Right cardiac atrium (tissue), 5 donors: ENCODE measurements around the gene ANKRD63. TPM values are rescaled to one million over a fixed set of nuclear protein-coding genes. Genes with fewer than 3 reads are reported as not detected.

Source experiments
- ATAC-seq, 2 donors: fragments of 200-7000 bp; cut with Tn5 transposase; one replicate each; pipeline versions ENCODE4 v1.8.0 to v1.9.1; 2020; ENCODE audit warnings: moderate library complexity in 2 of 2, mild to moderate bottlenecking in 1 of 2
- DNase-seq, 3 donors: peaks; one replicate each; pipeline ENCODE4 v3.0.0-alpha.2; 2020
- H3K27ac ChIP-seq: one replicate; pipeline ENCODE4 v1.5.1; 2013; ENCODE audit warnings: mild to moderate bottlenecking, low read length, control low read depth, moderate library complexity
- H3K27me3 ChIP-seq: one replicate; pipeline ENCODE4 v1.6.1; 2013; ENCODE audit not compliant: control insufficient read depth, insufficient read depth
- H3K4me1 ChIP-seq: one replicate; pipeline ENCODE4 v1.6.1; 2013; ENCODE audit warnings: low read length; ENCODE audit not compliant: control insufficient read depth, insufficient read depth
- H3K4me3 ChIP-seq: one replicate; pipeline ENCODE4 v1.5.1; 2013; ENCODE audit warnings: low read length, control low read depth
- H3K9me3 ChIP-seq: one replicate; pipeline ENCODE4 v1.6.1; 2013; ENCODE audit warnings: low read length; ENCODE audit not compliant: control insufficient read depth
- WGBS: extraction: QIAGEN DNeasy Blood & Tissue Kit; methylation state at CpG from one replicate; pipeline ENCODE4 v1.1.7; 2013; 5-methylcytosine and 5-hydroxymethylcytosine counted together
- intact Hi-C, 4 donors: fragments of 100-400 bp; cut with DNase I; formaldehyde crosslinking; loops; one replicate each; pipeline versions ENCODE4 v1.11.0 to v1.14.0; 2022 to 2023
- polyA plus RNA-seq: library from polyadenylated mRNA; stranded (reverse); fragments of 200-250 nt; gene quantifications from one replicate; pipeline ENCODE4 v1.2.3, GENCODE V29; 2013
- total RNA-seq, 4 donors: library from RNA; stranded (reverse); fragmentation: NEBNext Ultra II Directional; extraction: Animal tissue kit (Norgen Biotek cat#: 25700); gene quantifications; one replicate each; pipeline ENCODE4 v1.2.1, GENCODE V29; 2021
- donor health status: healthy with polysubstance abuse.
- donor health status: DM: no; HTN: yes; CAD: no.
- donor health status: DM: no; HTN: no; CAD: no.
- donor health status: DM: no; HTN: yes; CAD: no; lungs with severe emphysema.
- donor health status: DM: yes; HTN: yes; CAD: no.

The ANKRD63 gene
- total and polyA plus RNA-seq, 5 donors: 0.42 to 5.0 (median 4.3) TPM

GRCh38 chr15:40241269-40242212 is 41.3 kb downstream of the ANKRD63 start:
- no peaks in the 10 kb centered on the region for H3K9me3 ChIP-seq
- H3K27ac ChIP-seq: no peak overlapping the region
- DNase-seq (peak in 1 of 3 donors; percentile 33), ATAC-seq (no peak)
- no peak overlapping the region for H3K4me3 ChIP-seq
- 88% methylated on average over 14 of the region's 14 CpGs for whole genome bisulfite sequencing
- H3K4me1 ChIP-seq: no peaks in the 10 kb centered on the region
- intact Hi-C loops: no loop called here
- H3K27me3 ChIP-seq: no peaks in the 10 kb centered on the region

DNA sequence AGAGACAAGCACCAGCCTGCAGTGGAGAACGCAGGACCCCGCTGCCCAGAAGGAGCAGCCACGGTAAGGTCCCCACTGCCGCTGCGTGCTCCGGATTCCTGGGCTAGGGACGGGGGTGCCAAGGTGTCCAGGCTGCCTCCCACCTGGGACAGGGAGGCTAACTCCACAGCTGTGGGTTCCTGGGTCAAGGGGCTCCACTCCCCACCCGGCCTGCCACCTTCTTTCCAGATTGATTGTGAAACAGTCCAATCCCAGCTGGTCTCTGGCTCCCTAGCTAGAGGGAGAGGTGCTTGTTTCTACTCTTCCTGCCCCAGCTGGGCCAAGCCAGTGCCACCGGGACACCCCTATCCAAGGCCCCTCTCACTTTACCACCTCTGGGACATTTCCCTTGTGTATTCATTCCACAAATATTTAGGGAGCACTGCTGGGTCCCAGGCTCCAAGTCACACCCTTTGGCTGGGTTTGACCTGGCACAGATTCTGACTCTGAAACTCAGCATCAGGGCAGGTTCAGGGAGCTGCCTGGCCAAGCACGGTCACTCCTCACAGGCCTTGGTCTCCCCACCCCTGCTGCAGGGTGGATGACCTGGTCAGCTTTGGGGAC is 42.1 kb downstream of the ANKRD63 start:
- intact Hi-C loops: no loop called here
- Histone ChIP-seq H3K4me1 (no peaks in the 10 kb centered on the region), H3K4me3 (no peak overlapping the region), H3K9me3 (no peaks in the 10 kb centered on the region), H3K27ac (no peak overlapping the region), H3K27me3 (no peaks in the 10 kb centered on the region)
- WGBS: 89% methylated on average over 10 of the region's 10 CpGs
- DNase-seq (peak in 1 of 3 donors; percentile 44), ATAC-seq (no peak)

DNA sequence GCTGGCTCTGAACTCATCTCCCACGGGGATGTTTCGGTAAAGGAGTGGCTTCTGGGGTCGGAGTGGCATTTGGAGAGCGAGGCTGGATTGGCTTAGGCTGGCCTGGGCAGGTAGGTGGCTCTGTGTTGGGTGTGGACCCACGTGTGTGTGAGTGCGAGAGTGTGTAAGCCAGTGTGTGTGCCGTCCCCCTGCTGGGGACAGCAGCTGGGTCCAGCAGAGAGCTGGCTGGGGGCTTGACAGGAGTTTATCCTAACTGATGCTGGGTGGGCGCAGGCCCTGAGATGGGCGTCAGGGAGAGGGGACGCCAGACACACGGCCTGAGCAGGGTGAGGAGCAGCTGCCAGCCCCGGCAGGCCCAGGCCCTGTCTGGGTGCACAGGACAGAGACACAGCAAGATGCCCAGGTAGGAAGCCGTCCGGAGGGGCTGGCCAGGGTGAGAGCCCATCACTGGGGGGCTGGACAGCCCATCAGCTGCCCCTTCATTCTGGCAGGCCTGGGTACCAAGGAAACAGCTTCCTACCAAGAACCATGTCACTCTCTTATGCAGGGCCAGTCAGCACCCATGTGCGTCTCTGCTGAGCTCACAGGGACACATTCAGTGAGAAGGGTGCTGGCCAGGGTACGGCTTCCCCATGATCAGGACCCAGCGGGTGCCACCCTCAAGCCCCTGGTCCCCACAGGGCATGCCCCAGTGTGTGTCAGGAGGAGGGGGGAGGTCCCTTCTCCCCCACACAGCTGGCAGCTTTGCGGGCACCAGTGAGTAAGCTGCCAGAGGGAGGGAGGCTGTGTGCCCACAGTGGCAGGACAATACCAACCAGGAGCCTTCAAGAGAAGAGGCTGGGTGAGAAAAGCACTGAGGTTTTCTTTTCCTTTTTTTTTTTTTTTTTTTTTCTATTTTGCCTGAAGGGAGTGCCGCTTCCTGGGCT is 42.9 kb downstream of the ANKRD63 start:
- ATAC-seq: peak; percentile 26 to 37
- peak in 1 of 3 donors; percentile 52 for DNase-seq
- H3K4me3 ChIP-seq: no peak overlapping the region
- intact Hi-C loops: no loop called here
- WGBS: 77% methylated on average over 19 of the region's 19 CpGs
- no peaks in the 10 kb centered on the region for H3K27me3 ChIP-seq
- no peak overlapping the region for H3K27ac ChIP-seq
- no peaks in the 10 kb centered on the region for H3K9me3 ChIP-seq
- no peaks in the 10 kb centered on the region for H3K4me1 ChIP-seq

GRCh38 chr15:40239404-40239692 is 43.5 kb downstream of the ANKRD63 start:
- Histone ChIP-seq H3K9me3 (no peaks in the 10 kb centered on the region), H3K27me3 (no peaks in the 10 kb centered on the region), H3K27ac (no peak overlapping the region), H3K4me1 (no peaks in the 10 kb centered on the region), H3K4me3 (peak overlapping the region; percentile 15)
- WGBS: 26% methylated on average over 5 of the region's 5 CpGs
- DNase-seq (no peak), ATAC-seq (peak in 1 of 2 donors; percentile 7)
- intact Hi-C loops: no loop called here

DNA sequence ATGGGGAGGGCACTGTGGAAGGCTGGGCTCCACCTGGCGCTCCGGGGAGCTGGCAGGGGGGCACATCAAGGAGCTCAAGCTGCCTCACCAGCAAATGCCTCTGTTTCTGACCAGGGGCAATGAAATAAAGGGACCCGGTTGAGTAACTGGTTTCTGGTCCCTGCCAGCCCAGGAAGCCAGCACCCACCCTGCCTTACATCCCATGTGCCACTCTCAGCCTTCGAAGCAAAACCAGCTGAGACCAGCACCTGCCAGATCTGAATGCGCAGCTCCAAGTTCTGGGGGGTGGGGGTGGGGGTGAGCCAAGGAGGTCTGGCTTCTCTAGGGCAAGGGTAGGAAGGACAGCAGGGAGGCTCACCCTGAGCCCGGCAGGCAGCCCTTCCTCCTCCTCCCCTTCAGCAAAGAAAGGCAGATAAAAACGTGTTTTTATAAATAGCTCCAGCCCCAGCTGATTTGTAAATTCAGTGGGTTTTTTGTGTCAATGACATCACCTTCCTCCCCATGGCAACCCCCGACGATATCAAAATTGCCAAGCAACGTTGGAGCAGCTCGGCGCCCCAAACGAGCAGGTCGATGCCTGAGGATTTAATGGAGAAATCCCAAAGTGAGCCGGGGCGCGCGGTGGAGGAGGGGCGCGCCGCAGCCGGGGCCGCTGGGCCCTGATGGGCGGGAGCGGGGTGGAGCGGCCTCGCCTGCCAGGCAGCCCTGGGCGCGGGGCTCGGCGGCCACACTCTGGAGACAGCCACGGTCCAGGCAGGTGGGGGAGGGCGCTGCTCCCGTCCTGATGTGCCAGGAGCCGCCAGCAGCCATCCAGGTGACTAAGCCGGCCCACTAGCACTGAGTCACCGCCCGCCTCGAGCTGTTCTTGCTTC is 44.1 kb downstream of the ANKRD63 start, which contains the start of gene PAK6:
TSS of gene PAK6 (plus strand) at position 532 of the 872 bp plus-strand sequence. CDS start 25,723 bp downstream, outside the sequence.
- Histone ChIP-seq H3K4me1 (no peaks in the 10 kb centered on the region), H3K27ac (no peak within 1 kb of the TSS), H3K27me3 (no peaks in the 10 kb centered on the region), H3K9me3 (no peaks in the 10 kb centered on the region), H3K4me3 (peak within 1 kb of the TSS; percentile 15)
- peak; percentile 76 to 78 for ATAC-seq
- WGBS: 6% methylated on average over 39 of the region's 39 CpGs
- intact Hi-C loops: no loop called here
- DNase-seq: peak in 2 of 3 donors; percentile 67 to 73

DNA sequence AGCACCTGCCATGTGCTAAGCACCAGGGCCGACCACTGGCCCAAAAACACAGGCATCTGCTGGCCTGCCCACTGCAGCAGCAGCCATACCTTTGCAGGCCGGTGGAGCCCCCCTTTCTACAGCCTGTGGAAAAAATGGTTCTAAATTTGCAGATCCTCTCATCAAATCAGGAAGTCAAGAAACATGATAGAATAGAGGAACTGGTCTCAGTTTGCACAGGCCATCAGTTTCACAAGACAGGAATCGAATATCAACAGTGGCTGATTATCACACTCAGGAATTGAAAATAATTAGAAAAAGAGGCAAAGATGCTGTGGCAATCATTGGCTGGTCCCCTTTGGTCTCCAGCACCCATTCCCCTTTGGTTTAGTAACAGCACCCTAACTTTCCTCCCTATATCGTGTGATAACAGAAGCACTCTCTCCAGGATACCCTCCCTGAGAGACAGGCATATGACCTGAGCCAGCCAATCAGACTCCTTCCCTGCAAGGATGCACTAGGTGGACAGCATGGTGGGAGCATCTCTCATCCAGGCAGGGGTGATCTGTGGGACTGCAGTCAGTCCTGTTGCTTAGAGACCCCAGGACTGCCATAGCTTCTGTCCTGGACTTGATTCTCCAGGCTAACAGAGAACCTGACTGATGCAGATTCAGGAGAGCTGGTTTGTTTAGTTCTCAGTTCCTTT is 47.5 kb downstream of the ANKRD63 start:
- H3K4me1 ChIP-seq: no peaks in the 10 kb centered on the region
- intact Hi-C loops: no loop called here
- ATAC-seq (no peak), DNase-seq (no peak)
- no peak overlapping the region for H3K4me3 ChIP-seq
- no peaks in the 10 kb centered on the region for H3K9me3 ChIP-seq
- 77% methylated on average over 4 of the region's 4 CpGs for WGBS
- no peaks in the 10 kb centered on the region for H3K27me3 ChIP-seq
- H3K27ac ChIP-seq: no peak overlapping the region

GRCh38 chr15:40234783-40235182 is 48.1 kb downstream of the ANKRD63 start:
- ATAC-seq (no peak), DNase-seq (no peak)
- H3K9me3 ChIP-seq: no peaks in the 10 kb centered on the region
- H3K27me3 ChIP-seq: no peaks in the 10 kb centered on the region
- intact Hi-C loops: no loop called here
- H3K4me3 ChIP-seq: no peak overlapping the region
- H3K4me1 ChIP-seq: no peaks in the 10 kb centered on the region
- H3K27ac ChIP-seq: no peak overlapping the region
- 67% methylated on average over 4 of the region's 4 CpGs for WGBS

DNA sequence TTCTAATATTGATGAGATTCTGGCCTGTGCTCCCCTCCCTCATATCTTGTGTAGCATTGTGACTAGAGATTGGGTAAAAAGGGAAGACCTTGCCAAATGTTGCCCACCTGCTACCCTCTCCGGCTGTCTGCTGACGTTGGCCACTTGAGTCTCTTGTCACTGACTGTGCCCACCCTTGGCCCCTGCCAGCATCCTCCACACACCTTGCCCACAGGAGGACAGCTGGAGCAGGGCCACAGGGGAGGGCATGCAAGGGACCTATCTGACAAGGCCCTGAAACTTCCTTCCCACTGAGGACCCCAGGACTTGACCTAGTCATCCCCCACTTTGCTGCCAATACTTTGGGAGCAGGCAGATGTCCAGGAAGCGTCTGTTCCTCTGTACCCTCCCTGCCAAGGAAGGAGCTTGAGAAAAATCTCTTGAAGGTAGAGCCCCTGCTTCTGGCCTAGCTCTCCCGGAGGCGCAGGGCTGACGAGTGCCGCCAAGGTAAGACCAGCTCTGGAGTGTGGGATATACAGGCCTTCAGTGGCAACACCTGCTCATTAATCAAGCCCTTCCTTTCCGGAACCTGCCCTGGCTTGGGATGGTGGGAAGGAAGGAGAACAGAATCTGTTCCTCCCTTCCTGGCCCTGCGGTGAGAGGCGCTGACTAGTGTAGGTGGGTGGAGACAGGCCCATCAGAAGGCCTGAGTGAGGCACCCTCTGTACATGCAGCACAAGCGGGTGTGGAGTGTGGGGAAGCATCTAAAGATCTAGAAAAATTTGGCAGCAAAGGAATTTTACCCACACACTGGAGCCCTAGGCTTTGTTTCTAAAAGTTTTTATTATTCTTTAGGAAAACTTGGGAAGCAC is 48.9 kb downstream of the ANKRD63 start:
- H3K4me3 ChIP-seq: no peak overlapping the region
- DNase-seq (peak in 1 of 3 donors; percentile 27), ATAC-seq (no peak)
- H3K4me1 ChIP-seq: no peaks in the 10 kb centered on the region
- no peaks in the 10 kb centered on the region for H3K27me3 ChIP-seq
- intact Hi-C loops: no loop called here
- 92% methylated on average over 11 of the region's 11 CpGs for WGBS
- no peaks in the 10 kb centered on the region for H3K9me3 ChIP-seq
- H3K27ac ChIP-seq: no peak overlapping the region

DNA sequence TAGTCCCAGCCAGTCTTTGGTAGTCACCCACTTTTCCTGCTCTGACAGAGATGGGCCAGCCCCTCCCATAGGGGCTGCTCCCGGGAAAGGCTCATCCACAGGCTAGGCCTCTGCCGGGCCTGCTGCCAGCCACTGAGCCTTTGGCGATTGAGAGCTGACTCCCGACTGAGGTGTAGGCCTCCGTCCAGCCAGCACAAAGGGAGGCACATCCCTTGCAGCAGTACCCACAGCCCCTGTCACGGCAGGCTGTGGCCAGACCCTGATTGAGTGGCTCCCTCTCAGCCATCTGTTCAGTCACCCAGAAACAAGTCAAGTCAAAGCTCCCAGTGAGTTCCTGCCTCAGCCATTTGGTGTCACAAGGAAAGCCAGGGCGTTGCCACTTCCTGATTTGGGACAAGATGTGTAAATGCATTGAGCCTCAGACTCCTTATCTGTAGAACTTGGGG is 50.2 kb downstream of the ANKRD63 start:
- Histone ChIP-seq H3K4me1 (no peaks in the 10 kb centered on the region), H3K4me3 (no peak overlapping the region), H3K9me3 (no peaks in the 10 kb centered on the region), H3K27me3 (no peaks in the 10 kb centered on the region), H3K27ac (no peak overlapping the region)
- peak in 1 of 2 donors; percentile 48 for ATAC-seq
- intact Hi-C loops: no loop called here
- DNase-seq: peak in 1 of 3 donors; percentile 62
- 42% methylated on average over 7 of the region's 7 CpGs for WGBS
